ENCODE data around the gene RETREG1.
A peak's percentile ranks its signal among the peaks of the same experiment; 100 is the strongest.
"Not testable (repeated sequence)": the region's sequence is repeated elsewhere in the genome, so short reads cannot be mapped to it uniquely, and the experiment has no call there.

RETREG1 gene

GRCh38 chr5:16615741-16616535 is 859 bp downstream of the RETREG1 start:
- peak in 1 of 5 experiments; percentile 33 for DNase-seq

DNA sequence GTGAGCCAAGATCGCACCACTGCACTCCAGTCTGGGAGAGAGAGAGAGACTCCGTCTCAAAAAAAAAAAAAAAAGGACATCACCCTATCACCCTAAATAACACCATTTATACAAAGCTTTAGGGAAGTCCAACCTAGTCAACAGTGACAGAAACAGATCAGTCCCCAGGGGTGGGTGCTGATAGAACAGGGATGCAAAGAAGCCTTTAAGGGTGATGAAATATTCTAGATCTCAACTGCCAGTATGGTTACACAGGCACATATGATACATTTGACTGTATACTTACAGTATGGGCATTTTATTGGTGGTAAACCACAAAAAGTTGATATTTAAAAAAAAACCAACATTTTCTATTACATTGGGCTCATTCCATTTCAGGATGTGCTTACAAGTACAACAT is 4.8 kb downstream of the RETREG1 start:
- peak in 1 of 5 experiments; percentile 8 for DNase-seq

- DNase-seq, result not testable (repeated sequence)
Observed at GRCh38 chr5:16610896-16611295, 5.9 kb downstream of the RETREG1 start.

DNA sequence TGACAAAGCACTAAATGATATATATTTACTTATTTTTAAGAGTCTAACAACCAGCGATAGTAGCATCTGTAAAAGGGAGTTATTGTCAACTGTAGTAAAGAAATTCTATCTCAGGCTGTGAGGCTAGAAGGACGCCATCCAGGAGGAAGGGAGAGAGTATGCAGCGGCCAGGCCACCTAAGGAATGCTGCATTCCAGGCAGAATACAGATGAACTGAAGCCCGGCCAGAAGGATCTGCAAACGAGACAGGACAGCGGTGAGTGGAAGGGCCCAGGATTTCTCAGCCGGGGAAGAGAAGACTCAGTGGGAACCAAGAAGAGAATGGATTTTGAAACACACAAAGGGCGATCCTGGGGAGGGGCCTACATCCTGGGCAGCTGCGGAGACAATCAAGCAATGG is 7.4 kb downstream of the RETREG1 start:
- no peak for DNase-seq

GRCh38 chr5:16606628-16607027 is 10.2 kb downstream of the RETREG1 start:
- DNase-seq, result no peak

DNA sequence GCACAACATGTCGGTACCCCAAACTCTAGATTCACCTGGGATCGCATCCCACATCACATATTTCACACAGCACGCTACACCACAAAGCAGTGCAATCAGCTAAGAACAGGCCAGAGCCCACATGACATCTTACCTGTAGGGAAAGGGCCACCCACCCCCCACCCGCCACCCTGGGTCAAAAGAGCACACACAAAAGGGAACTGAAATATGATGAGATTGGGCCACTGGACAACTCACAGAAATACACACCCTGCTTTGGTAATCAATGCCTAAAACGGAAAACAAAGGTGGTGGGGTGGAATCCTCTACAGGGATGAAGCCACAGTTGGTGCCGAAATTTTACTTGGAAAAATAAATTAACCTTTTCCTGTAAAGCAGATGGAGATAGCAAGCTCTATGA is 13.1 kb downstream of the RETREG1 start:
- no peak for DNase-seq

GRCh38 chr5:16603295-16603694 is 13.5 kb downstream of the RETREG1 start:
- no peak for DNase-seq

- no peak for DNase-seq
Observed at GRCh38 chr5:16602182-16602581, 14.6 kb downstream of the RETREG1 start.

DNA sequence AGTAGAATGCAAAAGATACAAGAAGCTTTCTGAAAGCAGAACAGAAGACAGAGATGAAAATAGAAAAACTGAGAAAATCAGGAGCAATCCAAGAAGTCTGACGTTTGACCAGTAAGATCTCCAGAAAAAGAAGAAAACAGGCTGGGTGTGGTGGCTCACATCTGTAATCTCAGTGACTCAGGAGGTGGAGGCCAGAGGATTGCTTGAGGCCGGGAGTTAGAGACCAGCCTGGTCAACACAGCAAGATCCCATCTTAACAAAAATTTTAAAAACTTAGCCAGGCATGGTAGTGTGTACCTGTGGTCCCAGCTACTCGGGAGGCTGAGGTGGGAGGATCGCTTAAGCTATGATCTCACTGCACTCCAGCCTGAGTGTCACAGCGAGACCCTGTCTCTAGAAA is 15.9 kb downstream of the RETREG1 start:
- no peak for DNase-seq

DNA sequence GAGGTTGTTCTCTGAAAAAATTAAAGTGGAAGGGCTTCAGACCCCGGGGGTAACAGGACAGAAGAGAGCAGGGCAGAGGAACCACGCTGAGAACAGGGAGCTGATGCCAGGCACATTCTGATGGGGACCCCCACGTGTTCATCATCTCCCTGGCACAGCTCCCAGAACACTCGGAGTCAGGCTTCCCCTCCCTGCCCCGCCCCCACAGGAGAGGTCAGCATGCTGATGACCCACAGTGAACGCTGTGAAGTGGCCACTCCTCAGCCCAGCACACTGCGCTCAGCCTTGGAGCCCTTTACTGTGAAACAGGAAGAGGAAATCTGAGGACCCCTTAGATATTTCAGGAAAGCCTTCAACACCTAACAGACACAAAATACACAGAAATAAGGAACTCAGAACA is 16.4 kb downstream of the RETREG1 start:
- DNase-seq, result no peak

- DNase-seq, result no peak
Observed at GRCh38 chr5:16597946-16598694, 18.7 kb downstream of the RETREG1 start.

DNA sequence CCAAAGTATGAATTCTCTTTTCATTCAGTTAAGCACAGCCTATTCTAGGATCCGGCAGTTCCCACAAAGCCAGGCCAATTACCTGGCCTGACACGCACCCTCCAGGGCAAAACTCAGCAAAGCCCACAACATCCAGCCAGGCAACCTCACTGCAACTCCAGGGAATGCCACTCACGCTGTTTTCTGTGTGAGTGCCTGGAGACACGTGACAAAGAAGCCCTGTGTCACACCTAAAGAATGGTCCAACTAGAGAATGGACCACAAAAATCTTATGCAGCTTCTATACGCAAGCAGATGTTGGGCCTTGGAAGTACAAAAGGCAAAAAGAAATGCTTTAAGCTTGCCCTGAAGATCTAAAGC is 20.2 kb downstream of the RETREG1 start:
- DNase-seq, result no peak

DNA sequence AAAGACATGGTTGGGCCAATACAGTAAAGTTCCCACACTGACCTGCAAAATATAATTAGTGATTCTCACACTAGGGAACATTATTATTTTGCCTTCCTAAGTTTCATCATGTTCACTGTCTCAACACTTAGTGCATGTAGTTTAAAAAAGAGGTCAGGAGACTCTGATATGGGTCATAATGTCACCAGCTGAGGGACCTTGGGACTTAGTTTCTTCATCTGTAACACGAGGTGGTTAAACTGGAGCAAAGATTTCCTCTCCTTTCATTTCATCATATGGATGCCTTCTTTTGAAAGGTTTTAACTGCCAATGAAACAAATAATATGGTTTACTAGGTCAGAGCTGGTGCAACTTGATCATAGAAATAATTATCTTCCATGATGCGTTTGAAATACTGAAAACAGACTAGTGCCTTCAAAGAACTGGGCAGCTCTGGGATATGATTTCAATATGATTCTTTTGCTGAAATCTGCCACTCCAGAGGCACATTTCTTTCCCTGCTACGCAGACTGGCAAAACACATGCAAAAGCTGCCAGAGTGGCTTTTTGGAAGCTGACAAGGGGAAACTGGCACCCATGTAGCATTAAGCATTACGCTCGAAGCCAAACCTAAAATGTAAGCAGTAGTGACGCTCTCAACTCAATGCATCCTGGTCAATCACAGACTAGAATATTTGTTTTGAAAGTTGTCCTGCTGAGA is 20.8 kb downstream of the RETREG1 start:
- no peak for DNase-seq

DNA sequence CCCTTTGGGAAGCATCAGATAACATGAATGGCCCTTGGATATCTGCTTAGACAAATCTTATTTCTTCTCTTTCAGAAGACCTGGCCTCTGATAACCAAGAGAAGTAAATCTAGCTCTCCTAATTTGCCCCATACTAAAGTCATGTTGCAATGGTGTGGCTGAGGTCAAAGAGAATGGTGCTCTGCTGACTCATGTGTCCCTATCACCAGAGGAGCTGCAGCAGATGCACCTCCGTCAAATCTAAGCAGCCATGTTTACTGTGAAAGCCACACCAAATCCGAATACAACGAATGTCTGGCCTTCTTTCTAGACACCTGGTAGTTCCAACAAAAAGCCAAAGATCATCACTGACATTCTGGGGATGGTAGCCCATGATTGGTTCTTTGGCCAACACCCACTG is 23.2 kb downstream of the RETREG1 start:
- DNase-seq, result no peak

DNA sequence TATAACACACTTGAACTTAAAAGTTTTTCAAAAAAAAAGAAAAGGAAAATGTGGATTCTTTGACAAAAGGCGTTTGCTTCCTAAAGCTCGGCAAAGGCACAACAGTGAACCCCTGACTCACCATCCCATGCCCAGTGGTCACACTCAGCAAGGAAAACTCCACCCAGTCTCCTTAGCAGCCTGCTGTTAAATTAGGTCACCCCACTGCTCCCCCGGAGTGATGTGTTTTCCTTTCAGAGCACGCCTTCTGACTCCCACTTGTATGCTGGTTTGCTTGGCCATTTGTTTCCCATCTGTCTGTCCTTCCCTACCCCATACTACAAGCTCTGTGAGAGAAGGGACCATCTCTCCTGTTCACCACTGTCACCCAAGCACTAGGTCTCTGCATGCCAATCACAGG is 23.8 kb downstream of the RETREG1 start:
- no peak for DNase-seq

DNA sequence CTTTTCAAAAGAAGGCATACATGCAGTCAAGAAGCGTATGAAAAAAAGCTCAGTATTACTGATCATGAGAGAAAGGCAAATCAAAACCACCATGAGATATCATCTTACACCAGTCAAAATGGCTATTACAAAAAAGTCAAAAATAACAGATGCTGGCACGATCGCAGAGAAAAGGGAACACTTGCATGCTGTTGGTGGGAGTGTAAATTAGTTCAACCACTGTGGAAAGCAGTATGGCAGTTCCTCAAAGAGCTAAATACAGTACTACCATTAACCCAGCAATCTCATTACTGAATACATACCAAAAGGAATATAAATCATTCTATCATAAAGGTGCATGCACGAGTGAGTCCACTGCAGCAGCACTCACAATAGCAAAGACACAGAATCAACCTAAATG is 24.5 kb downstream of the RETREG1 start:
- DNase-seq, result peak in 1 of 5 experiments; percentile 28

GRCh38 chr5:16590685-16591084 is 26.1 kb downstream of the RETREG1 start:
- DNase-seq, result no peak

GRCh38 chr5:16589658-16590057 is 27.1 kb downstream of the RETREG1 start:
- DNase-seq, result no peak

GRCh38 chr5:16588434-16589214 is 28.2 kb downstream of the RETREG1 start:
- DNase-seq, result no peak

DNA sequence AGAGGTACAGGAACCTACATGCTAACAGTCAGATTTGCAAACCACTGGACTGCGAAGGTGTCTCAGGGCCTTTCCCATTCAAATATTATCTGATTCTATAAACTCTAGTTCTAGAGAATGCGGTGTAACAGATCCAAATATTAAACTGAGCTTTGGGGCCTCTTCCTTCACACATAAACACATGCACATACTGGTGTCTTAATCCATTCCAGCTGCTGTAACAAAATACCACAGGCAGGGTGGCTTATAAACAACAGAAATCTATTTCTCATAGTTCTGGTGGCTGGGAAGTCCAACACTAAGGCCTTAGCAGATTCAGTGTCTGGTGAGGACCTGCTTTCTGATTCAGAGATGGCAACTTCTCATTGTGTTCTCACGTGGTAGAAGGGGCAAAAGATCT is 30.2 kb downstream of the RETREG1 start:
- DNase-seq, result no peak

DNA sequence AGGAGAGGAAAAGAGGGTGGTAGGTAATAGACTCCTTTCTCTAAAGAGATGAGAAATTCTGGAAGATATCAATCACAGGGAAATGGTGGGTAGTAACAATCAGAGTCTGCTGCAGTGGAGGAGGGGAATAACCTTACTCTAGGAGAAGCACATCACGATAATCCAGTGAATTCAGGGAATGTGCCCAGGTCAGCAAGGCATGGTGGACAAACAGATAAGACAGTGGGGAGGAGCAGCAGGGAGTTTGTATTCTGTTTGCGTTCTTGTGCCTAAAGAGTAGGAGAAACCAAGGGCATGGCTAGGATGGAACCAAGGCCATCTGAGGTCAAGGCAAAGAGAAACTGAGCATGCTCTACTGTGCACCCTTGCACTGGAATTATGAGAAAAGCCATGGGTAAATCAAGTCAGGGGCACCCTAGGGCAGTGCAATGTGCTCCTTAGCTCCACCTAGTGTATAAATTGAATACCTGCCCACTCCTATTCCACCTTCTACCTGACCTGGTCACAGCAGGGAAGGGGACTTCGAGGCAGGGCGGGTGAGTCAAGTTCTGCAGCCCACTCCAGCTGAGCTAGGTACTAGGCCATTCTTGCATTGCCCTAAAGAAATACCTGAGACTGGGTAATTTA is 31.6 kb downstream of the RETREG1 start:
- no peak for DNase-seq

DNA sequence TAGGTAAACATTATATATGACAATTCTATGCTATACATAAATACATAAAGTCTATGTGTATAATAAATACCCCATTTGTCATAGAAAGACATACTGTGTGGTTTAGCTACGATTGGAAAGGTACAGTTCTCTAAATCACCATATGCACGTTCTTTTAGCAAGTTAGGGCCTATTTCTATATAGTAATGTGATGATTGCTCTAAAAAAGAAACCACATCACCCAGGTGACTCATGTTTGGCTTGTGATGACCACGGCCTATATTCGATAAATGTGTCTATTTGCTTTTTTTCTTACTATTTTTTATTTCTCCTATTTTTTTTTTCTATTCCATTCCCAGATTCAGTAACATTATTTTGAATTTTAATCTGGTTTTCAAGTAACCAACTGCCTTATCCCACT is 34.7 kb downstream of the RETREG1 start:
- DNase-seq, result no peak
